HEK293 (cell line): ENCODE data around the gene DDIAS.
"Not testable (repeated sequence)": the region's sequence is repeated elsewhere in the genome, so short reads cannot be mapped to it uniquely, and the experiment has no call there.

Experiments
- CTCF ChIA-PET: fragments of 350-600 bp; formaldehyde crosslinking; extraction: SDS; loops from one replicate; lab custom pipeline; 2021; ENCODE audit warnings: antibody characterized with exemption; lab: Yijun Ruan, JAX
- POLR2A ChIA-PET: fragments of 300-600 bp; formaldehyde crosslinking; extraction: SDS; loops from one replicate; lab custom pipeline; 2020; ENCODE audit warnings: antibody characterized with exemption, inconsistent platforms; lab: Yijun Ruan, JAX
- H3K27ac ChIP-seq: fragments of 200-500 bp; sonication (Bioruptor generic); 2 replicates; pipeline ENCODE4 v1.5.1; 2014; ENCODE audit warnings: low read depth, low read length, control low read depth, inconsistent platforms; ENCODE audit errors: extremely low read depth
- H3K36me3 ChIP-seq, 2 experiments: fragments of 200-500 bp in 1 of 2; sonication (Bioruptor generic) in 1 of 2; 1 replicate in 1 of 2; 2 replicates in 1 of 2; pipeline ENCODE4 v1.5.1; 2014 to 2017; ENCODE audit warnings: inconsistent platforms in 2 of 2, low read length in 2 of 2; ENCODE audit not compliant: control insufficient read depth in 2 of 2, insufficient read depth in 1 of 2
- H3K4me1 ChIP-seq: fragments of 200-500 bp; sonication (Bioruptor generic); 2 replicates; pipeline ENCODE4 v1.5.1; 2014; ENCODE audit warnings: mild to moderate bottlenecking, low read length, inconsistent platforms; ENCODE audit not compliant: control insufficient read depth, insufficient read depth
- H3K4me3 ChIP-seq: 2 replicates; pipeline ENCODE4 v1.5.1; 2011; ENCODE audit warnings: low read depth, mild to moderate bottlenecking, control low read depth, low read length, moderate library complexity
- H3K9me3 ChIP-seq: fragments of 200-500 bp; sonication (Bioruptor generic); 2 replicates; pipeline ENCODE4 v1.5.1; 2014; ENCODE audit warnings: low read depth, low read length, inconsistent platforms; ENCODE audit not compliant: control insufficient read depth, insufficient read depth
- FEZF1 ChIP-seq: fragments of 450-650 bp; formaldehyde crosslinking; IDR thresholded peaks from 2 replicates; pipeline ENCODE4 v1.5.1; 2016; ENCODE audit warnings: missing biosample characterization, missing genetic modification characterization
- KLF7 ChIP-seq: fragments of 450-650 bp; formaldehyde crosslinking; IDR thresholded peaks from 2 replicates; pipeline ENCODE4 v1.5.1; 2016; ENCODE audit warnings: missing biosample characterization, missing genetic modification characterization, borderline replicate concordance
- PRDM1 ChIP-seq: fragments of 450-650 bp; formaldehyde crosslinking; IDR thresholded peaks from 2 replicates; pipeline ENCODE4; 2016; ENCODE audit warnings: missing biosample characterization, missing genetic modification characterization
- REPIN1 ChIP-seq: fragments of 450-650 bp; formaldehyde crosslinking; IDR thresholded peaks from 2 replicates; pipeline ENCODE4 v1.5.1; 2017; ENCODE audit warnings: missing biosample characterization, missing genetic modification characterization, low read depth
- ZBTB8A ChIP-seq: fragments of 450-650 bp; formaldehyde crosslinking; IDR thresholded peaks from 2 replicates; pipeline ENCODE4 v1.5.1; 2016; ENCODE audit warnings: missing biosample characterization, missing genetic modification characterization
- ZIC2 ChIP-seq: fragments of 450-650 bp; formaldehyde crosslinking; IDR thresholded peaks from 2 replicates; pipeline ENCODE4 v1.5.1; 2016; ENCODE audit warnings: missing biosample characterization, missing genetic modification characterization
- ZNF146 ChIP-seq: fragments of 450-650 bp; formaldehyde crosslinking; IDR thresholded peaks from 2 replicates; pipeline ENCODE4 v1.5.1; 2016; ENCODE audit warnings: missing biosample characterization, missing genetic modification characterization
- ZNF18 ChIP-seq: fragments of 450-650 bp; formaldehyde crosslinking; IDR thresholded peaks from 2 replicates; pipeline ENCODE4 v1.5.1; 2016; ENCODE audit warnings: missing biosample characterization, missing genetic modification characterization
- ZNF274 ChIP-seq, 2 experiments: fragments of 200-500 bp in 1 of 2; fragments of 450-650 bp in 1 of 2; sonication (Bioruptor generic) in 1 of 2; formaldehyde crosslinking in 1 of 2; IDR thresholded peaks; 2 replicates each; pipeline versions ENCODE4 v1.5.1 to v1.6.1; 2014 to 2016; ENCODE audit warnings: borderline replicate concordance in 1 of 2, inconsistent platforms in 1 of 2, low read length in 1 of 2, missing biosample characterization in 1 of 2, missing genetic modification characterization in 1 of 2
- ZNF558 ChIP-seq: fragments of 450-650 bp; formaldehyde crosslinking; IDR thresholded peaks from 2 replicates; pipeline ENCODE4 v1.5.1; 2016; ENCODE audit warnings: missing biosample characterization, missing genetic modification characterization
- TF ChIP-seq, protein P1 (sequence below): fragments of 450-650 bp; formaldehyde crosslinking; IDR thresholded peaks from 2 replicates; pipeline ENCODE4 v1.5.1; 2016; ENCODE audit warnings: missing biosample characterization, missing genetic modification characterization, borderline replicate concordance
- TF ChIP-seq, protein P2 (sequence below): fragments of 450-650 bp; formaldehyde crosslinking; IDR thresholded peaks from 2 replicates; pipeline ENCODE4 v1.5.1; 2017; ENCODE audit warnings: missing biosample characterization, mild to moderate bottlenecking, missing genetic modification characterization, moderate library complexity

Gene DDIAS

DNA sequence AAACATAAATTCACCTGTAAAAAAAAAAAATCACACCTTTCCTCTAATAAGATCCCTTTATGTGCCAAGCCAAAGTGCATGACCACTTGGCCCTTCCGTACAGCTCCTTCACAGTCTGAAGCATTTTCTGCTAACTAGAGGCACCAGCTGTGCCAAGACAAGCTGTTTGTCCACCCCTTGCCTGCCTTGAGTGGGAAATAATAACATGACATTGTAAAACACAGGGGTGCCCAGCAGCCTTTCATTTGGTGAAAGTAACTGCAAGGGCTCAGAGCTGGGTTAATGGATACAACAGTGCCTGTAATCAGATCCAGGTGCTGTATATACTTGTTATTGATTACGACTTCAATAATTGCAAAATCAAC lies 59.2 kb downstream of the DDIAS start:
- no peaks in the 10 kb centered on the region for H3K36me3 ChIP-seq
- TF ChIP-seq REPIN1 (tag by site-specific recombination) (no peak), PRDM1 (tag by site-specific recombination) (0 out of 2 replicates have a peak, but pooled peaks have one; percentile 29), FEZF1 (tag by site-specific recombination) (peak; percentile 62), ZIC2 (tag by site-specific recombination) (peak; percentile 75), ZNF558 (tag by site-specific recombination) (no peak)
- CTCF ChIA-PET, result no interaction called here
- POLR2A ChIA-PET, result no interaction called here
- no peak overlapping the region for H3K4me3 ChIP-seq
- H3K27ac ChIP-seq, result no peak overlapping the region
- H3K9me3 ChIP-seq, result no peaks in the 10 kb centered on the region
- no peaks in the 10 kb centered on the region for H3K4me1 ChIP-seq

DNA sequence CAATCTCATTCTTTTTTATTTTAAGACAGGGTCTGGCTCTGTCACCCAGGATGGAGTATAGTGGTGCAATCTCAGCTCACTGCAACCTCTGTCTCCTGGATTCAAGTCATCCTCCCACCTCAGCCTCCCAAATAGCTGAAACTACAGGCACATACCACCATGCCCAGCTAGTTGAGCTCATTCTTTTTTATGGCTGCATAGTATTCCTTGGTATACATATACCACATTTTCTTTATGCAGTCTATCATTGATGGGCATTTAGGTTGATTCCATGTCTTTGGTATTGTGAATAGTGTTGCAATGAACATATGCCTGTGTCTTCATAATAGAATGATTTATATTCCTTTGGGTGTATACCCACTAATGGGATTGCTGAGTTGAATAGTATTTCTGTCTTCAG lies 60.5 kb downstream of the DDIAS start:
- POLR2A ChIA-PET, H3K27ac ChIP-seq, H3K4me1 ChIP-seq, CTCF ChIA-PET, H3K9me3 ChIP-seq, H3K4me3 ChIP-seq, H3K36me3 ChIP-seq: not testable (repeated sequence)
- TF ChIP-seq ZNF146, result peak; percentile 82

DNA sequence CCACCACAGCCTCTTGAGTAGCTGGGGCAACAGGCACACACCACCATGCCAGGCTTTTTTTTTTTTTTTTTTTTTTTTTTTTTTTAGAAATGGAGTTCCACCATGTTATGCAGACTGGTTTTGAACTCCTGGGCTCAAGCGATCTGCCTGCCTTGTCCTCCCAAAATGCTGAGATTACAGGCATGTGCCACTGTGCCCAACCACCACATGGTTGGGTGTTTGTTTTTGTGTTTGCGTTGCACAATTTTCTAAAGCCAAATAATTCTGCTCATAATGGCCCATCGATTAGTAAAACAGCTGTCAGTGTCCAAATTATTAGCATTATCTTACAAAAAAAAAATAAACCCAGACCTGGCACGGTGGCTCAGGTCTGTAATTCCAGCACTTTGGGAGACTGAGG lies 65.8 kb downstream of the DDIAS start:
- Histone ChIP-seq H3K4me3 (no peak overlapping the region), H3K9me3 (no peaks in the 10 kb centered on the region), H3K36me3 (no peaks in the 10 kb centered on the region), H3K4me1 (no peaks in the 10 kb centered on the region), H3K27ac (no peak overlapping the region)
- CTCF ChIA-PET, result no interaction called here
- POLR2A ChIA-PET, result no interaction called here
- TF ChIP-seq, protein P1, sequence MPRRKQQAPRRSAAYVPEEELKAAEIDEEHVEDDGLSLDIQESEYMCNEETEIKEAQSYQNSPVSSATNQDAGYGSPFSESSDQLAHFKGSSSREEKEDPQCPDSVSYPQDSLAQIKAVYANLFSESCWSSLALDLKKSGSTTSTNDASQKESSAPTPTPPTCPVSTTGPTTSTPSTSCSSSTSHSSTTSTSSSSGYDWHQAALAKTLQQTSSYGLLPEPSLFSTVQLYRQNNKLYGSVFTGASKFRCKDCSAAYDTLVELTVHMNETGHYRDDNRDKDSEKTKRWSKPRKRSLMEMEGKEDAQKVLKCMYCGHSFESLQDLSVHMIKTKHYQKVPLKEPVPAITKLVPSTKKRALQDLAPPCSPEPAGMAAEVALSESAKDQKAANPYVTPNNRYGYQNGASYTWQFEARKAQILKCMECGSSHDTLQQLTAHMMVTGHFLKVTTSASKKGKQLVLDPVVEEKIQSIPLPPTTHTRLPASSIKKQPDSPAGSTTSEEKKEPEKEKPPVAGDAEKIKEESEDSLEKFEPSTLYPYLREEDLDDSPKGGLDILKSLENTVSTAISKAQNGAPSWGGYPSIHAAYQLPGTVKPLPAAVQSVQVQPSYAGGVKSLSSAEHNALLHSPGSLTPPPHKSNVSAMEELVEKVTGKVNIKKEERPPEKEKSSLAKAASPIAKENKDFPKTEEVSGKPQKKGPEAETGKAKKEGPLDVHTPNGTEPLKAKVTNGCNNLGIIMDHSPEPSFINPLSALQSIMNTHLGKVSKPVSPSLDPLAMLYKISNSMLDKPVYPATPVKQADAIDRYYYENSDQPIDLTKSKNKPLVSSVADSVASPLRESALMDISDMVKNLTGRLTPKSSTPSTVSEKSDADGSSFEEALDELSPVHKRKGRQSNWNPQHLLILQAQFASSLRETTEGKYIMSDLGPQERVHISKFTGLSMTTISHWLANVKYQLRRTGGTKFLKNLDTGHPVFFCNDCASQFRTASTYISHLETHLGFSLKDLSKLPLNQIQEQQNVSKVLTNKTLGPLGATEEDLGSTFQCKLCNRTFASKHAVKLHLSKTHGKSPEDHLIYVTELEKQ (tag by site-specific recombination), result no peak
- TF ChIP-seq ZBTB8A (tag by site-specific recombination), result no peak
- no peak for TF ChIP-seq ZNF18 (tag by site-specific recombination)
- no peak for TF ChIP-seq KLF7 (tag by site-specific recombination)
- no peak for TF ChIP-seq ZNF274 (IDR thresholded peaks at IDR 0.05; ENCODE audit: low read length)
- no peak for TF ChIP-seq ZNF274 (tag by site-specific recombination; IDR thresholded peaks at IDR 0.05; ENCODE audit: borderline replicate concordance)
- TF ChIP-seq, protein P2, sequence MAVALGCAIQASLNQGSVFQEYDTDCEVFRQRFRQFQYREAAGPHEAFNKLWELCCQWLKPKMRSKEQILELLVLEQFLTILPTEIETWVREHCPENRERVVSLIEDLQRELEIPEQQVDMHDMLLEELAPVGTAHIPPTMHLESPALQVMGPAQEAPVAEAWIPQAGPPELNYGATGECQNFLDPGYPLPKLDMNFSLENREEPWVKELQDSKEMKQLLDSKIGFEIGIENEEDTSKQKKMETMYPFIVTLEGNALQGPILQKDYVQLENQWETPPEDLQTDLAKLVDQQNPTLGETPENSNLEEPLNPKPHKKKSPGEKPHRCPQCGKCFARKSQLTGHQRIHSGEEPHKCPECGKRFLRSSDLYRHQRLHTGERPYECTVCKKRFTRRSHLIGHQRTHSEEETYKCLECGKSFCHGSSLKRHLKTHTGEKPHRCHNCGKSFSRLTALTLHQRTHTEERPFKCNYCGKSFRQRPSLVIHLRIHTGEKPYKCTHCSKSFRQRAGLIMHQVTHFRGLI, result peak; percentile 24; the same call in 1 of the 2 replicates
- TF ChIP-seq, all 188 proteins: peak for 1
